Cardiac muscle cell (in vitro differentiated cells and primary cell): ENCODE data around the gene PACS1. TPM values are rescaled to one million over a fixed set of nuclear protein-coding genes. Genes with fewer than 3 reads are reported as not detected.

ENCODE experiments used
- DNase-seq, 2 donors: peaks; one replicate each; pipeline versions ENCODE4 v3.0.0 to v3.0.0-alpha.2; 2010 to 2017; ENCODE audit warnings: low read depth in 1 of 2, low spot score in 1 of 2
- H3K27ac ChIP-seq: fragments of 200-600 bp; sonication (generic); 2 replicates; pipeline ENCODE4 v1.5.1; 2016
- H3K27me3 ChIP-seq: fragments of 200-600 bp; sonication (generic); 2 replicates; pipeline ENCODE4 v1.6.0; 2016; ENCODE audit warnings: control low read depth
- H3K36me3 ChIP-seq: fragments of 200-600 bp; sonication (generic); 2 replicates; pipeline ENCODE4 v1.5.1; 2016; ENCODE audit warnings: control low read depth
- H3K4me1 ChIP-seq: fragments of 200-600 bp; sonication (generic); 2 replicates; pipeline ENCODE4 v1.8.1; 2017; ENCODE audit warnings: low read depth, mild to moderate bottlenecking, mixed run types
- H3K4me3 ChIP-seq: fragments of 200-600 bp; sonication (generic); 2 replicates; pipeline ENCODE4 v1.5.1; 2016; ENCODE audit warnings: mild to moderate bottlenecking
- H3K9me3 ChIP-seq: fragments of 200-600 bp; sonication (generic); 2 replicates; pipeline ENCODE4 v1.5.1; 2017; ENCODE audit warnings: low read depth, mild to moderate bottlenecking, control low read depth
- polyA plus RNA-seq: library from polyadenylated mRNA; unstranded; fragments of >200 nt; fragmentation: Nextera tagmentation; extraction: Ambion mirVana; gene quantifications from 2 replicates; pipeline ENCODE4 v1.2.1, GENCODE V29; 2016
- total RNA-seq: library from RNA; depleted of rRNA; stranded (reverse); fragments of >200 nt; gene quantifications from 2 replicates; pipeline ENCODE4 v1.2.3, GENCODE V29; 2016
- TF ChIP-seq, protein P1 (sequence below): IDR thresholded peaks from 2 replicates; pipeline ENCODE4 v1.5.1; 2012; ENCODE audit warnings: low read depth, mild to moderate bottlenecking, low read length

Gene PACS1
- total and polyA plus RNA-seq, 2 experiments from 2014 or later, result 61.6 to 62.1 TPM

DNA sequence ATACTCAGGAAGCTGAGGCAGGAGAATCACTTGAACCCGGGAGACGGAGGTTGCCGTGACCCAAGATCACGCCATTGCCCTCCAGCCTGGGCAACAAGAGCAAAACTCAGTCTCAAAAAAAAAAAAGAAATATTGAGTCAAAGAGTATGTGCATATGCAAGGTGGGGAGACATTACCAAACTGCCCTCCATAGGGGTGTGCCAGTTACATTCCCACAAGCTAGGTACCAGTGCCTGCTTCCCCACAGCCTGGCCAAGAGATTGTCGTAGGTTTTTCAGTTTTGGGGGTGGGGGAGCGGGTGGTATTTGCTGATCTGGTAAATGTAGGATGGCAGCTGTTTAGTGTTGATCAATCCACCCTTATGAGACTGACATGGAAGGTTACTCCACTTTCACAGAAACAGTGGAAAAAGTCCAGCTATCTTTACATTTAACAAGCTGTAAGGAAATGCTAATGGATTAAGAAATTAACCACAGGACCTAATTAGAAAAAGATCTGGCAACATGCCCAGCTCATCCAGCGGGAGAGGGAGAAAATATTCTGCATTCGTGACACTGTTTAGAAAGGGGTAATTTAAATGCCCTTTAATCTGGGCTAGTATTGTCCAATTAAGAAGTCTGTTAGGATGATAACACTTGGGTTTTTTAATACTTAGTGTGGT is 89.4 kb downstream of the PACS1 start:
- H3K4me1 ChIP-seq, result peaks cover 11% of the 10 kb centered on the region
- H3K36me3 ChIP-seq, result no peaks in the 10 kb centered on the region
- H3K9me3 ChIP-seq, result no peaks in the 10 kb centered on the region
- TF ChIP-seq, protein P1, sequence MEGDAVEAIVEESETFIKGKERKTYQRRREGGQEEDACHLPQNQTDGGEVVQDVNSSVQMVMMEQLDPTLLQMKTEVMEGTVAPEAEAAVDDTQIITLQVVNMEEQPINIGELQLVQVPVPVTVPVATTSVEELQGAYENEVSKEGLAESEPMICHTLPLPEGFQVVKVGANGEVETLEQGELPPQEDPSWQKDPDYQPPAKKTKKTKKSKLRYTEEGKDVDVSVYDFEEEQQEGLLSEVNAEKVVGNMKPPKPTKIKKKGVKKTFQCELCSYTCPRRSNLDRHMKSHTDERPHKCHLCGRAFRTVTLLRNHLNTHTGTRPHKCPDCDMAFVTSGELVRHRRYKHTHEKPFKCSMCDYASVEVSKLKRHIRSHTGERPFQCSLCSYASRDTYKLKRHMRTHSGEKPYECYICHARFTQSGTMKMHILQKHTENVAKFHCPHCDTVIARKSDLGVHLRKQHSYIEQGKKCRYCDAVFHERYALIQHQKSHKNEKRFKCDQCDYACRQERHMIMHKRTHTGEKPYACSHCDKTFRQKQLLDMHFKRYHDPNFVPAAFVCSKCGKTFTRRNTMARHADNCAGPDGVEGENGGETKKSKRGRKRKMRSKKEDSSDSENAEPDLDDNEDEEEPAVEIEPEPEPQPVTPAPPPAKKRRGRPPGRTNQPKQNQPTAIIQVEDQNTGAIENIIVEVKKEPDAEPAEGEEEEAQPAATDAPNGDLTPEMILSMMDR, result no peak
- no peak overlapping the region for H3K4me3 ChIP-seq
- no peak overlapping the region for H3K27ac ChIP-seq
- peak in 1 of 2 donors; percentile 40 for DNase-seq
- no peaks in the 10 kb centered on the region for H3K27me3 ChIP-seq

DNA sequence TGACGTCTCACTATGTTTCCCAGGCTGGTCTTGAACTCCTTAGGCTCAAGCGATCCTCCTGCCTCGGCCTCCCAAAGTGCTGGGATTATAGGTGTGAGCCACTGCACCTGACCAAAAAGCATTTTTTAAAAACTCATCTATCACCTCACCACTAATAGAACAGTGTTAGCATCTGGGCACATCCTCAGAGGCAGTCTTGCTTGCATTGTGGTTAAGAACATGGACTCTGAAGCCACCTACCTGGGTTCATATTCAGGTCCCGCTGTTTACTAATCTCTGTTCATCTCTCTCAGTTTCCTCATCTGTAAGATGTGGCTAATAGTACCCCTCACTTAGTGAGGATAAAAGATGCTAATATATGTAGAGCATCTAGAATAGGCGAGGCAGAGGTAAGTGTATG is 90.6 kb downstream of the PACS1 start:
- TF ChIP-seq, protein P1, result no peak
- no peaks in the 10 kb centered on the region for H3K9me3 ChIP-seq
- H3K4me1 ChIP-seq, result peaks cover 11% of the 10 kb centered on the region
- no peak overlapping the region for H3K27ac ChIP-seq
- H3K27me3 ChIP-seq, result no peaks in the 10 kb centered on the region
- H3K36me3 ChIP-seq, result no peaks in the 10 kb centered on the region
- no peak for DNase-seq
- no peak overlapping the region for H3K4me3 ChIP-seq

DNA sequence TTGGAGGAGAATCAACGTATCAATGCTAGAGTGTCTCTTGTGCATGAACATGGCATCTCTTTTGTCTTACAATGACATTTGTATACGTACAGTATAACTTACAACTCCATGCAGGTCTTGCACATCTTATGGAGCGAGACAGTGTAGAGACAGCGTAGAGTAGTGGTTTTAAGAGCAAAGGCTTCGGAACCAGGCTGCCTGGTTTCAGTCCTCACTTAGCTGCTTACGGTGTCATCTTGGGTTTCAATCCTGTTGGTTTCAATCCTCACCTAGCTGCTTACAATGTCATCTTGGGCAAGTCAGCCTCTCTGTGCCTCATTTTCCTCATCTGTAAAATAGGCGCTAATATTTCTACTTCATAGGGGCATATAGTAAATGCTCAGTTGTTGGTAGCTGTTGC is 98.2 kb downstream of the PACS1 start:
- no peak for DNase-seq
- Histone ChIP-seq H3K27me3 (no peaks in the 10 kb centered on the region), H3K9me3 (no peaks in the 10 kb centered on the region), H3K4me3 (no peak overlapping the region), H3K4me1 (no peaks in the 10 kb centered on the region), H3K36me3 (no peaks in the 10 kb centered on the region), H3K27ac (no peak overlapping the region)
- TF ChIP-seq, protein P1, result no peak

DNA sequence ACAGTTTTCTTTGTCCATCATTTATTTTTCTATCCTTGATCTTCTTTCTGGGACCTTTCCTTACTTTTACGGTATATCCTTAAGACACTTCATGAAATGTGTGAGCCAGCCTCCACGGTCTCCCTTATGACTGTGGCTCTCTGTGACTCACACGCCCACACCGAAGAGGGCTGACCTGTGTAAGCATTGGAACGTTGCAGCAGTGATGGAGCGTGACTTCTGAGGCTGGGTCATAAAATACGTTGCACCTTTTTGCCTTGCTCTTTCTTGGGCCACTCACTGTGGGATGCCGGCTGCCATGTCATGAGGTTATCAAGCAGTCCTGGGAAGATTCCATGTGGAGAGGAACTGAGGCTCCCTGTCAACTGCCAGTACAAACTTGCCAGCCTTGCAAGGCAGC is 102.1 kb downstream of the PACS1 start:
- TF ChIP-seq, protein P1, result no peak
- H3K27ac ChIP-seq, result no peak overlapping the region

DNA sequence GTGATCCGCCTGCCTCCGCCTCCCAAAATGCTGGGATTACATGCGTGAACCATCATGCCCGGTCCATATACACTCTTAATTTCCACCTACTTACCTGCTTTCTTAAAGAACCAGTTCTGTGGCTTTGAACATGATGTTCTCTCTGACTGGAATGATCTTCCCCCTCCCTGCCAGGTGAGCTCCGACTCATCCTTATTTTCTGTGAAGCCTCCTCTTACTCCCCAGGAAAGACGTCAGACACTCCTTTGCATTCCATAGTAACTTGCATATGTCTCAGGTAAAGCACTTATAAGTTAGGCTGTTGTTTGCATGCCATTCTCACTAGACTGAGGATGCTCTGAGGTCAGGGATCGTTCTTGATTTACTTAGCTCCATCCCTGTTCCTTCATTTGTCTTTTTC is 106.6 kb downstream of the PACS1 start:
- DNase-seq, result no peak
- H3K4me1 ChIP-seq, result no peaks in the 10 kb centered on the region
- H3K9me3 ChIP-seq, result no peaks in the 10 kb centered on the region
- TF ChIP-seq, protein P1, result no peak
- no peak overlapping the region for H3K27ac ChIP-seq
- no peak overlapping the region for H3K4me3 ChIP-seq
- no peaks in the 10 kb centered on the region for H3K27me3 ChIP-seq
- no peaks in the 10 kb centered on the region for H3K36me3 ChIP-seq

More for the DNA sequence above, 102.1 kb downstream of the PACS1 start:
- H3K36me3 ChIP-seq, result no peaks in the 10 kb centered on the region
- peak in 1 of 2 donors; percentile 37 for DNase-seq
- no peaks in the 10 kb centered on the region for H3K9me3 ChIP-seq
- H3K4me3 ChIP-seq, result no peak overlapping the region
- no peaks in the 10 kb centered on the region for H3K27me3 ChIP-seq
- H3K4me1 ChIP-seq, result no peaks in the 10 kb centered on the region
